ENCODE data around the gene PIGN.

- TF ChIP-seq POLR2A (IDR thresholded peaks at IDR 0.05) = no peak
- TF ChIP-seq CTCF (IDR thresholded peaks at IDR 0.05) = no peak
- no peak for TF ChIP-seq POLR2AphosphoS5 (IDR thresholded peaks at IDR 0.05)
Measured at GRCh38 chr18:61992923-61993322, 193.9 kb downstream of the PIGN start.

Measured in breast epithelium (tissue), 3 donors.